ENCODE measurements around the gene SPATA25. TPM values are rescaled to one million over a fixed set of nuclear protein-coding genes. Genes with fewer than 3 reads are reported as not detected.

SPATA25 gene
- total RNA-seq, 1 donor, result 1.4 TPM

- DNase-seq (ENCODE audit: insufficient read length, low spot score, missing footprints), result no peak
- no peak overlapping the region for H2AFZ ChIP-seq (ENCODE audit: low read length)
- H3K79me2 ChIP-seq (ENCODE audit: insufficient read depth, low read length), result peaks cover 3% of the 10 kb centered on the region
- H3K27me3 ChIP-seq (ENCODE audit: insufficient read depth, low read length), result no peaks in the 10 kb centered on the region
- H3K4me2 ChIP-seq (ENCODE audit: insufficient read depth, low read length), result no peak overlapping the region
- no peak overlapping the region for H3K4me3 ChIP-seq (ENCODE audit: insufficient read depth, low read length)
- H4K20me1 ChIP-seq (ENCODE audit: insufficient read depth, low read length), result peaks cover 15% of the 10 kb centered on the region
- H3K4me1 ChIP-seq (ENCODE audit: insufficient read depth, low read length), result peaks cover 19% of the 10 kb centered on the region
- H3K27ac ChIP-seq (ENCODE audit: low read depth, low read length), result no peak overlapping the region
- TF ChIP-seq CTCF (IDR thresholded peaks at IDR 0.05; ENCODE audit: extremely low read depth, low read depth, low read length), result no peak
- peaks cover 55% of the 10 kb centered on the region for H3K36me3 ChIP-seq (ENCODE audit: insufficient read depth, low read length)
- H3K9me3 ChIP-seq (ENCODE audit: low read depth, low read length), result no peaks in the 10 kb centered on the region
Measured at GRCh38 chr20:45840700-45841198, 46.7 kb downstream of the SPATA25 start.

- peaks cover 21% of the 10 kb centered on the region for H3K79me2 ChIP-seq (ENCODE audit: insufficient read depth, low read length)
- no peaks in the 10 kb centered on the region for H3K9me3 ChIP-seq (ENCODE audit: low read depth, low read length)
- no peaks in the 10 kb centered on the region for H3K27me3 ChIP-seq (ENCODE audit: insufficient read depth, low read length)
- peaks cover 25% of the 10 kb centered on the region for H3K36me3 ChIP-seq (ENCODE audit: insufficient read depth, low read length)
- H3K27ac ChIP-seq (ENCODE audit: low read depth, low read length), result no peak overlapping the region
- peaks cover 33% of the 10 kb centered on the region for H3K4me1 ChIP-seq (ENCODE audit: insufficient read depth, low read length)
- H3K4me2 ChIP-seq (ENCODE audit: insufficient read depth, low read length), result peak overlapping the region; percentile 32
- H2AFZ ChIP-seq (ENCODE audit: low read length), result no peak overlapping the region
- no peak overlapping the region for H3K4me3 ChIP-seq (ENCODE audit: insufficient read depth, low read length)
- peaks cover 13% of the 10 kb centered on the region for H4K20me1 ChIP-seq (ENCODE audit: insufficient read depth, low read length)
- no peak for TF ChIP-seq CTCF (IDR thresholded peaks at IDR 0.05; ENCODE audit: extremely low read depth, low read depth, low read length)
- no peak for DNase-seq (ENCODE audit: insufficient read length, low spot score, missing footprints)
Measured at GRCh38 chr20:45836841-45837240, 50.6 kb downstream of the SPATA25 start.

Other genes starting within 250 kb of the SPATA25 start
- not detected in 2 replicates for gene WFDC11, start 217.4 kb downstream of the SPATA25 start, total RNA-seq
- not detected in 2 replicates for gene WFDC13, start 185.6 kb downstream of the SPATA25 start, total RNA-seq
- not detected in 2 replicates for gene WFDC10B, start 182.6 kb downstream of the SPATA25 start, total RNA-seq
- gene SPINT4, start 165.3 kb downstream of the SPATA25 start, total RNA-seq, result not detected in 2 replicates
- not detected in 2 replicates for gene WFDC3, start 95.7 kb downstream of the SPATA25 start, total RNA-seq
- gene DNTTIP1, start 95.7 kb downstream of the SPATA25 start, total RNA-seq, result 12.7 and 15.6 TPM in 2 replicates
- 2.5 and 2.7 TPM in 2 replicates for gene UBE2C, start 75.0 kb downstream of the SPATA25 start, total RNA-seq
- gene TNNC2, start 60.3 kb downstream of the SPATA25 start, total RNA-seq, result 0.29 and 0.36 TPM in 2 replicates
- 69.0 and 101 TPM in 2 replicates for gene SNX21, start 53.8 kb downstream of the SPATA25 start, total RNA-seq
- gene ACOT8, start 30.2 kb downstream of the SPATA25 start, total RNA-seq, result 29.8 and 31.8 TPM in 2 replicates
- gene ZSWIM3, start 30.0 kb downstream of the SPATA25 start, total RNA-seq, result 4.7 and 5.3 TPM in 2 replicates
- gene ZSWIM1, start 6.4 kb downstream of the SPATA25 start, total RNA-seq, result 7.6 and 8.8 TPM in 2 replicates
- gene NEURL2, start 3.6 kb upstream of the SPATA25 start, total RNA-seq, result 4.7 and 7.1 TPM in 2 replicates
- 157 and 181 TPM in 2 replicates for gene CTSA, start 3.7 kb upstream of the SPATA25 start, total RNA-seq
- 15.3 and 21.7 TPM in 2 replicates for gene PLTP, start 24.5 kb upstream of the SPATA25 start, total RNA-seq
- gene PCIF1, start 47.1 kb upstream of the SPATA25 start, total RNA-seq, result 12.7 and 14.4 TPM in 2 replicates
- gene ZNF335, start 84.6 kb upstream of the SPATA25 start, total RNA-seq, result 18.3 and 20.3 TPM in 2 replicates
- gene MMP9, start 121.3 kb upstream of the SPATA25 start, total RNA-seq, result 0.29 and 2.5 TPM in 2 replicates
- gene SLC12A5, start 141.6 kb upstream of the SPATA25 start, total RNA-seq, result under 0.01 TPM in 2 replicates
- gene NCOA5, start 202.3 kb upstream of the SPATA25 start, total RNA-seq, result 12.4 and 14.5 TPM in 2 replicates
- gene CD40, start 230.7 kb upstream of the SPATA25 start, total RNA-seq, result 2.5 and 3.5 TPM in 2 replicates

All from osteoblast (primary cell).